Islet of Langerhans (tissue), 1 donor: ENCODE results near the gene DCC.

Source experiments
- FAIRE-seq: peaks from one replicate; lab custom pipeline; 2011; peaks lifted over from hg19 to GRCh38; lab: Jason Lieb, UNC

DCC gene

GRCh38 chr18:52339891-52340371, at the start of gene DCC:
TSS of gene DCC (plus strand) at chr18:52340197. CDS start at chr18:52340788, 591 bp downstream.
- FAIRE-seq, result no peak

- FAIRE-seq, result no peak
Measured at GRCh38 chr18:52310651-52311050, 29.3 kb upstream of the DCC start.

- no peak for FAIRE-seq
Measured at GRCh38 chr18:52311331-52311730, 28.7 kb upstream of the DCC start.

- peak; percentile 100 for FAIRE-seq
Measured at GRCh38 chr18:52312346-52312745, 27.7 kb upstream of the DCC start.

- no peak for FAIRE-seq
Measured at GRCh38 chr18:52313213-52313612, 26.8 kb upstream of the DCC start.

- no peak for FAIRE-seq
Measured at GRCh38 chr18:52319424-52319983, 20.5 kb upstream of the DCC start.

- FAIRE-seq, result no peak
Measured at GRCh38 chr18:52322307-52322706, 17.7 kb upstream of the DCC start.

- no peak for FAIRE-seq
Measured at GRCh38 chr18:52323802-52324201, 16.2 kb upstream of the DCC start.

GRCh38 chr18:52325997-52326396, 14.0 kb upstream of the DCC start:
- no peak for FAIRE-seq

- no peak for FAIRE-seq
Measured at GRCh38 chr18:52333860-52334259, 6.1 kb upstream of the DCC start.

GRCh38 chr18:52334307-52334706, 5.7 kb upstream of the DCC start:
- no peak for FAIRE-seq

- no peak for FAIRE-seq
Measured at GRCh38 chr18:52334896-52335295, 5.1 kb upstream of the DCC start.

GRCh38 chr18:52337276-52337675, 2.7 kb upstream of the DCC start:
- FAIRE-seq, result no peak

GRCh38 chr18:52340406-52341102, 557 bp downstream of the DCC start:
- FAIRE-seq, result no peak

- no peak for FAIRE-seq
Measured at GRCh38 chr18:52341103-52341432, 1.1 kb downstream of the DCC start.

GRCh38 chr18:52341608-52342381, 1.8 kb downstream of the DCC start:
- no peak for FAIRE-seq

GRCh38 chr18:52342456-52342855, 2.5 kb downstream of the DCC start:
- FAIRE-seq, result no peak

- no peak for FAIRE-seq
Measured at GRCh38 chr18:52343138-52343537, 3.1 kb downstream of the DCC start.

GRCh38 chr18:52343731-52344340, 3.8 kb downstream of the DCC start:
- FAIRE-seq, result no peak

- no peak for FAIRE-seq
Measured at GRCh38 chr18:52344881-52345280, 4.9 kb downstream of the DCC start.

GRCh38 chr18:52345428-52345827, 5.4 kb downstream of the DCC start:
- FAIRE-seq, result no peak

- FAIRE-seq, result no peak
Measured at GRCh38 chr18:52348209-52348608, 8.2 kb downstream of the DCC start.

GRCh38 chr18:52349498-52349897, 9.5 kb downstream of the DCC start:
- no peak for FAIRE-seq
